Measurements from ENCODE around the gene RPL4.
A peak's percentile ranks its signal among the peaks of the same experiment; 100 is the strongest.
"Not testable (repeated sequence)": the region's sequence is repeated elsewhere in the genome, so short reads cannot be mapped to it uniquely, and the experiment has no call there.

Gene RPL4

DNA sequence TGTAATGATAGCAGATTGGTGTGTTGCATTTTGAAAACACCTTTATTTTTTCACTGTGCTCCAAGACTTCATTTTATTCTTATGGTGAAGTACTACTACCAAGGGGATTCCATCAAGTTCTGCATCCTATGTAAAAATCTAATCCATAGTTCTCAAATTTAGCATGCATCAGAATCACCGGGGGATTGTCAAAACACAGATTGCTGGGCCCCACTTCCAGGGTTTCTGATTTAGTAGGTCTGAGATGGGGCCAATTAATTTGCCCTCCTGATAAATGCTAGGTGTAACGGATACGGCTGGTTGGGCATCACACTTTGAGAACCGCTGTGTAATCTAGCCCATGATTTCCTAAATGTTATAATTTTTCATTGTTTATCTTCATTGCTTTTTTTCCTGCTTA, 1.2 kb upstream of the RPL4 start:
- H3K36me3 ChIP-seq (ENCODE audit: control insufficient read depth, insufficient read depth, low read length): no peaks in the 10 kb centered on the region
- H3K4me1 ChIP-seq: no peaks in the 10 kb centered on the region
- H3K27me3 ChIP-seq (ENCODE audit: control insufficient read depth, insufficient read depth, low read length): no peaks in the 10 kb centered on the region
- peak overlapping the region; percentile 77 for H3K4me3 ChIP-seq (ENCODE audit: low read depth, low read length)
- TF ChIP-seq, protein P1, sequence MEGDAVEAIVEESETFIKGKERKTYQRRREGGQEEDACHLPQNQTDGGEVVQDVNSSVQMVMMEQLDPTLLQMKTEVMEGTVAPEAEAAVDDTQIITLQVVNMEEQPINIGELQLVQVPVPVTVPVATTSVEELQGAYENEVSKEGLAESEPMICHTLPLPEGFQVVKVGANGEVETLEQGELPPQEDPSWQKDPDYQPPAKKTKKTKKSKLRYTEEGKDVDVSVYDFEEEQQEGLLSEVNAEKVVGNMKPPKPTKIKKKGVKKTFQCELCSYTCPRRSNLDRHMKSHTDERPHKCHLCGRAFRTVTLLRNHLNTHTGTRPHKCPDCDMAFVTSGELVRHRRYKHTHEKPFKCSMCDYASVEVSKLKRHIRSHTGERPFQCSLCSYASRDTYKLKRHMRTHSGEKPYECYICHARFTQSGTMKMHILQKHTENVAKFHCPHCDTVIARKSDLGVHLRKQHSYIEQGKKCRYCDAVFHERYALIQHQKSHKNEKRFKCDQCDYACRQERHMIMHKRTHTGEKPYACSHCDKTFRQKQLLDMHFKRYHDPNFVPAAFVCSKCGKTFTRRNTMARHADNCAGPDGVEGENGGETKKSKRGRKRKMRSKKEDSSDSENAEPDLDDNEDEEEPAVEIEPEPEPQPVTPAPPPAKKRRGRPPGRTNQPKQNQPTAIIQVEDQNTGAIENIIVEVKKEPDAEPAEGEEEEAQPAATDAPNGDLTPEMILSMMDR (IDR thresholded peaks at IDR 0.05): no peak
- H3K9me3 ChIP-seq (ENCODE audit: control insufficient read depth, low read length): no peaks in the 10 kb centered on the region
- no peak overlapping the region for H3K9ac ChIP-seq
- peaks cover 5% of the 10 kb centered on the region for H3K79me2 ChIP-seq
- no peak overlapping the region for H3K27ac ChIP-seq
- H2AFZ ChIP-seq: peak overlapping the region; percentile 81
- peak overlapping the region; percentile 72 for H3K4me2 ChIP-seq (ENCODE audit: low read length)

DNA sequence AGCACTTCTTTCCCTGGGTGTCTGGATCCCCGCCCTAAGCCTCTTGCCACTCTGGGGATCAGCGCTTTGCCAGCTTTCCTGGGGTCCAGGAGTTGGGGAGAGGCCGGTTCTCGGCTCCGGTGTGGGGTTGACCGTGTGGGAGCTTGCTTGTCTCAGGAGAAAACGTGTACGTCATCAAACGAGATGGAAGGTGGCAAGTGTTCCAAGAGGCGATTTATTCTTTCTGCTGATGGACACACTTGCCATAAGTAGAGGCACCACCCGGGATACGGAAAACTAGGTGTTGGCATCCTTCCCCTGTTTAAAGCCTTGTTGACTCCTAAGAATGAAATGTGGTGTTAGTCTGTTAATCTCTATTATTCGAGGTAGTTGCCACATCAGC, 766 bp upstream of the RPL4 start:
- peak overlapping the region; percentile 89 for H3K27ac ChIP-seq

DNA sequence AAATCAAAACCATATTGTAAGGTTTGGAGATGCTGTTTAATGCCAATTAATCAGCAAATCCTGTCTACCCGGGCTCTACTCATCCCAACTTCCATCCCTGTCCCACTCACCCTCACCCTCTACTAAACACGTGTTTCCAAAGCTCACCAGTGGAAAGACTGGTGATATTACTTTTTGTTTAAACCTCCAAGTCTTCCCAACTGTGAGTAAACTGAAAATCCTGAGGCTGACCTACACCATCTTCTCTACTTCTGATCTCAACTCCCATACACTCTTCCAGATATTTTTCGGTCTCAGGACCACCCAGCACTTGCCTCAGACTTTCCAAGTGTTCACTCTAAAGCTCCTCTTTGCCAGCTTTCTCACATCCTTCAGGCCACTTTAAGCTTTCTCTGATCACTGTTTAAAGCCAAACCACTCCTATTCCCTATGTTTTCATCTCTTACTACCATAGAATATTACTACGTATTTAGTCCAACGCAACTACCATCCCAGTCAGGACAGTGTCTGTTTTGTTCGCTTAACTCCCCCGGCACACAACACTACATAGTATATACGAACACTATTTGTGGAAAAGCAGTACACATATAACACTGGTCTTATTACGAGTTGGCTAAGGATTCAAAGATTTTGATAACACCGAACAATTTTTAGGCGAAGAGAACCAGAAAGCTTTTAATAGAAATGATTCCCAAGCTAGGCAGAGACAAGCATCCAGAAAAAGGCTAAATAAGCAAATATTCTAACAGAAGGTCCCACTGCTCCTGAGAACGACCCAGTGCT, 684 bp downstream of the RPL4 start:
- Histone ChIP-seq H3K36me3 (ENCODE audit: control insufficient read depth, insufficient read depth, low read length) (no peaks in the 10 kb centered on the region), H2AFZ (peak overlapping the region; percentile 81), H3K9ac (no peak overlapping the region), H3K4me1 (no peaks in the 10 kb centered on the region), H3K79me2 (peaks cover 5% of the 10 kb centered on the region), H3K9me3 (ENCODE audit: control insufficient read depth, low read length) (no peaks in the 10 kb centered on the region), H3K27me3 (ENCODE audit: control insufficient read depth, insufficient read depth, low read length) (no peaks in the 10 kb centered on the region), H3K4me3 (ENCODE audit: low read depth, low read length) (peak overlapping the region; percentile 77), H3K4me2 (ENCODE audit: low read length) (peak overlapping the region; percentile 72), H3K27ac (peak overlapping the region; percentile 89)
- TF ChIP-seq, protein P1 (IDR thresholded peaks at IDR 0.05): no peak

More for the DNA sequence above, 766 bp upstream of the RPL4 start:
- Histone ChIP-seq H3K36me3 (ENCODE audit: control insufficient read depth, insufficient read depth, low read length) (no peaks in the 10 kb centered on the region), H3K27me3 (ENCODE audit: control insufficient read depth, insufficient read depth, low read length) (no peaks in the 10 kb centered on the region), H3K4me2 (ENCODE audit: low read length) (peak overlapping the region; percentile 72), H3K9me3 (ENCODE audit: control insufficient read depth, low read length) (no peaks in the 10 kb centered on the region), H3K4me3 (ENCODE audit: low read depth, low read length) (peak overlapping the region; percentile 77), H3K4me1 (no peaks in the 10 kb centered on the region), H3K9ac (no peak overlapping the region), H2AFZ (peak overlapping the region; percentile 81), H3K79me2 (peaks cover 5% of the 10 kb centered on the region)
- TF ChIP-seq, protein P1 (IDR thresholded peaks at IDR 0.05): no peak

DNA sequence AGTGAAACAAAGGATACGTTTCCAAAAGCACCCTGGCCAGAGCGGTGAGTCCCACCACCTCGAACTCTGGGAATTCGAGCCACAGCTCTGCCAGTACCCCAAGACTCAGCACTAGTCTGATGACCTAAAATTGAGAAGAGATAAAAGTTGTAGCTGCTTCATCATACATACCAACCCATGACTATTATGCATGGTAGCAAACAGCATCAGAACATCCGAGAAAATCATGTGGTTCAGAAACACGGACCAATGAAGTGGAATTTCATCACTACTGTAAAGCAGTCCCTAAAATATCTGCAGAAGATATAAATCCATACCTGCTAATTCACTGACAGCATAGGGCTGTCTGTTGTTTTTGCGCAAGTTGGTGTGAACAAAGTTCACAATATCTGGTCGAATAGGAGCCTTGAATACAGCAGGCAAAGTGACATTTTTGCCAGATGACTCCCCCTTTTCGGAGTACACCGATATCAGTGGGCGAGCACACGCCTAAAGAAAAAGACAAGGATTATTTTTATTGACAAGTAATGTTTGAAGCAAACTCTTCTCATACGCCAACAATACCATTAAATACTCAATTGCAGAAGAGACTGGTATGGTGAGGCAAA, 1.5 kb downstream of the RPL4 start:
- not testable (repeated sequence) for H3K9me3 ChIP-seq (ENCODE audit: control insufficient read depth, low read length); H3K27me3 ChIP-seq (ENCODE audit: control insufficient read depth, insufficient read depth, low read length); H3K27ac ChIP-seq; H2AFZ ChIP-seq; H3K4me1 ChIP-seq; H3K36me3 ChIP-seq (ENCODE audit: control insufficient read depth, insufficient read depth, low read length); H3K9ac ChIP-seq; H3K79me2 ChIP-seq
- Histone ChIP-seq H3K4me2 (ENCODE audit: low read length) (peak overlapping the region; percentile 72), H3K4me3 (ENCODE audit: low read depth, low read length) (peak overlapping the region; percentile 77)

DNA sequence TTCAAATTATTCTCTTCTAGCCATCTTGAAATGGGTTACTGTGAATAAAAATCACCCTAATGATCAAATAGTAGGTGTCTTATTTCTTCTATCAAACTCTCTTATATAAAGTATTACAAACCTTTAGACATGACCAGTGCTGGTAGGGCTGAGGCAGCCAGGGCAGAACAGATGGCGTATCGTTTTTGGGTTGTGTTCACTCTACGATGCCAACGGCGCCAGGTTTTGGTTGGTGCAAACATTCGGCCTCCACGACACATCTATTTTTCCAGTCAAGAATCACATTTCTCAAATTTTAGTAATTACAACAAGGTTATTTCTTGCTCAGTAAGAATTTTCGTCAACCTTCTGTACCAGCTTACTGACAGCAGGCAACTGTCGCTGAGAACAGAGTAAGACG, 2.2 kb downstream of the RPL4 start:
- Histone ChIP-seq H3K9ac (no peak overlapping the region), H3K27ac (no peak overlapping the region), H3K9me3 (ENCODE audit: control insufficient read depth, low read length) (no peaks in the 10 kb centered on the region), H3K36me3 (ENCODE audit: control insufficient read depth, insufficient read depth, low read length) (no peaks in the 10 kb centered on the region), H3K4me1 (no peaks in the 10 kb centered on the region), H3K4me2 (ENCODE audit: low read length) (no peak overlapping the region), H3K79me2 (peaks cover 5% of the 10 kb centered on the region), H3K4me3 (ENCODE audit: low read depth, low read length) (no peak overlapping the region), H3K27me3 (ENCODE audit: control insufficient read depth, insufficient read depth, low read length) (no peaks in the 10 kb centered on the region), H2AFZ (no peak overlapping the region)
- TF ChIP-seq, protein P1 (IDR thresholded peaks at IDR 0.05): no peak

DNA sequence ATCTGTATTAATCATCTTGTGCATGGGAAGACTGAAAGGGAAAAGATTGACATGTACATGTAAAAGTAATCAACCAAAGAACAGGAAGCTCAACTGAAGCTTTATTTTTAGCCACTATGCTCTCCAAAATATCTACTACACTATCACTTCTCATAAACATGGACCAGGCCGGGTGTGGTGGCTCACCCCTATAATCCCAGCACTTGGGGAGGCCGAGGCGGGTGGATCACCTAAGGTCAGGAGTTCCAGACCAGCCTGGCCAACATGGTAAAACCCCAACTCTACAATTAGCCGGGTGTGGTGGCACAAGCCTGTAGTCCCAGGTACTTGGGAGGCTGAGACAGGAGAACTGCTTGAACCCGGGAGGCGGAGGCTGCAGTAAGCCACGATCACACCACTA, 4.3 kb downstream of the RPL4 start:
- H3K36me3 ChIP-seq (ENCODE audit: control insufficient read depth, insufficient read depth, low read length); H3K79me2 ChIP-seq; H3K9ac ChIP-seq; H3K27ac ChIP-seq; H3K27me3 ChIP-seq (ENCODE audit: control insufficient read depth, insufficient read depth, low read length); H3K4me2 ChIP-seq (ENCODE audit: low read length); H3K4me3 ChIP-seq (ENCODE audit: low read depth, low read length); H2AFZ ChIP-seq; H3K4me1 ChIP-seq; H3K9me3 ChIP-seq (ENCODE audit: control insufficient read depth, low read length): not testable (repeated sequence)

All from parathyroid adenoma (tissue), 2 donors.